Ovary (tissue), 3 donors: ENCODE measurements around the gene PPARA.

ENCODE experiments used
- EP300 ChIP-seq: sonication (generic); formaldehyde crosslinking; IDR thresholded peaks from one replicate; pipeline ENCODE4 v1.6.1; 2017; ENCODE audit warnings: antibody characterized with exemption
- TF ChIP-seq, protein P1 (sequence below), 3 donors: fragments of 450-650 bp in 2 of 3; fragments of 200-600 bp in 1 of 3; IDR thresholded peaks; one replicate each; pipeline versions ENCODE4 v1.5.1 to v1.8.0; 2016 to 2022; ENCODE audit warnings: antibody characterized with exemption in 3 of 3, mild to moderate bottlenecking in 1 of 3
- donor health status: DM: no; HTN: no; CAD: no.

- TF ChIP-seq, protein P1, sequence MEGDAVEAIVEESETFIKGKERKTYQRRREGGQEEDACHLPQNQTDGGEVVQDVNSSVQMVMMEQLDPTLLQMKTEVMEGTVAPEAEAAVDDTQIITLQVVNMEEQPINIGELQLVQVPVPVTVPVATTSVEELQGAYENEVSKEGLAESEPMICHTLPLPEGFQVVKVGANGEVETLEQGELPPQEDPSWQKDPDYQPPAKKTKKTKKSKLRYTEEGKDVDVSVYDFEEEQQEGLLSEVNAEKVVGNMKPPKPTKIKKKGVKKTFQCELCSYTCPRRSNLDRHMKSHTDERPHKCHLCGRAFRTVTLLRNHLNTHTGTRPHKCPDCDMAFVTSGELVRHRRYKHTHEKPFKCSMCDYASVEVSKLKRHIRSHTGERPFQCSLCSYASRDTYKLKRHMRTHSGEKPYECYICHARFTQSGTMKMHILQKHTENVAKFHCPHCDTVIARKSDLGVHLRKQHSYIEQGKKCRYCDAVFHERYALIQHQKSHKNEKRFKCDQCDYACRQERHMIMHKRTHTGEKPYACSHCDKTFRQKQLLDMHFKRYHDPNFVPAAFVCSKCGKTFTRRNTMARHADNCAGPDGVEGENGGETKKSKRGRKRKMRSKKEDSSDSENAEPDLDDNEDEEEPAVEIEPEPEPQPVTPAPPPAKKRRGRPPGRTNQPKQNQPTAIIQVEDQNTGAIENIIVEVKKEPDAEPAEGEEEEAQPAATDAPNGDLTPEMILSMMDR (IDR thresholded peaks at IDR 0.05), result no peak
- TF ChIP-seq EP300, result no peak
These were observed 12.1 kb upstream of the PPARA start for GRCh38 chr22:46138058-46138797.
